GM23248 (cell line): ENCODE measurements around the gene MYLIP. TPM values are rescaled to one million over a fixed set of nuclear protein-coding genes. Genes with fewer than 3 reads are reported as not detected.

Experiments used
- DNase-seq: peaks from one replicate; pipeline ENCODE4 v3.0.0-alpha.2; 2015
- H2AFZ ChIP-seq: fragments of 200-600 bp; sonication (generic); 2 replicates; pipeline ENCODE4 v1.6.1; 2016; ENCODE audit warnings: antibody characterized with exemption
- H3F3A ChIP-seq: fragments of 200-600 bp; sonication (generic); 2 replicates; pipeline ENCODE4 v1.6.1; 2016; ENCODE audit warnings: mild to moderate bottlenecking, antibody characterized with exemption, mixed run types; ENCODE audit not compliant: insufficient read depth
- H3K27ac ChIP-seq: fragments of 200-600 bp; sonication (generic); 2 replicates; pipeline ENCODE4 v1.5.1; 2016; ENCODE audit warnings: mild to moderate bottlenecking
- H3K27me3 ChIP-seq: fragments of 200-600 bp; sonication (generic); replicated peaks from 2 replicates; pipeline ENCODE4 v1.6.1; 2016; ENCODE audit warnings: mild to moderate bottlenecking; ENCODE audit not compliant: insufficient read depth
- H3K36me3 ChIP-seq: fragments of 200-600 bp; sonication (generic); 2 replicates; pipeline ENCODE4 v1.6.1; 2016; ENCODE audit warnings: low read depth, mild to moderate bottlenecking
- H3K4me1 ChIP-seq: fragments of 200-600 bp; sonication (generic); 2 replicates; pipeline ENCODE4 v1.6.1; 2016; ENCODE audit warnings: mild to moderate bottlenecking; ENCODE audit not compliant: insufficient read depth
- H3K4me2 ChIP-seq: fragments of 200-600 bp; sonication (generic); one replicate; pipeline ENCODE4 v1.6.1; 2016; ENCODE audit warnings: mild to moderate bottlenecking; ENCODE audit not compliant: unreplicated experiment
- H3K4me3 ChIP-seq: fragments of 200-600 bp; sonication (generic); 2 replicates; pipeline ENCODE4 v1.5.1; 2016; ENCODE audit warnings: mild to moderate bottlenecking
- H3K79me2 ChIP-seq: fragments of 200-600 bp; sonication (generic); 2 replicates; pipeline ENCODE4 v1.6.1; 2016; ENCODE audit warnings: mild to moderate bottlenecking; ENCODE audit not compliant: insufficient read depth
- H3K9ac ChIP-seq: fragments of 200-600 bp; sonication (generic); 2 replicates; pipeline ENCODE4 v1.6.1; 2016; ENCODE audit warnings: mild to moderate bottlenecking
- H3K9me2 ChIP-seq: fragments of 200-600 bp; sonication (generic); 2 replicates; pipeline ENCODE4 v1.6.1; 2016; ENCODE audit warnings: mixed run types, mild to moderate bottlenecking, moderate library complexity; ENCODE audit not compliant: insufficient read depth
- H3K9me3 ChIP-seq: fragments of 200-600 bp; sonication (generic); one replicate; pipeline ENCODE4 v1.6.1; 2017; ENCODE audit warnings: low read depth
- H4K20me1 ChIP-seq: fragments of 200-600 bp; sonication (generic); 2 replicates; pipeline ENCODE4 v1.6.0; 2016; ENCODE audit not compliant: insufficient read depth
- EZH2 ChIP-seq: fragments of 200-600 bp; sonication (generic); IDR thresholded peaks from 2 replicates; pipeline ENCODE4 v1.6.1; 2018; ENCODE audit warnings: antibody characterized with exemption, mild to moderate bottlenecking; ENCODE audit not compliant: insufficient read depth, poor library complexity, severe bottlenecking
- EZH2phosphoT487 ChIP-seq: fragments of 200-600 bp; sonication (generic); IDR thresholded peaks from 2 replicates; pipeline ENCODE4 v1.6.1; 2018; ENCODE audit warnings: antibody characterized with exemption, moderate library complexity, mild to moderate bottlenecking, low read depth; ENCODE audit not compliant: insufficient read depth
- WGBS, 2 experiments: methylation state at CpG; one replicate each; pipeline ENCODE4 v1.1.6; 2015 to 2017; ENCODE audit warnings: low lambda C conversion rate in 2 of 2, low coverage in 1 of 2; ENCODE audit errors: missing lambda C conversion rate in 2 of 2; 5-methylcytosine and 5-hydroxymethylcytosine counted together
- in situ Hi-C: fragments of 300-500 bp; cut with MboI; formaldehyde crosslinking; loops from 2 replicates; pipeline ENCODE4 v1.15.0; 2020
- polyA plus RNA-seq: library from polyadenylated mRNA; unstranded; fragments of >200 nt; fragmentation: Nextera tagmentation; extraction: Ambion mirVana; gene quantifications from 2 replicates; pipeline ENCODE4 v1.2.1, GENCODE V29; 2016
- total RNA-seq: library from RNA; depleted of rRNA; stranded (reverse); fragments of >200 nt; shearing (Covaris generic); gene quantifications from 2 replicates; pipeline ENCODE4 v1.2.3, GENCODE V29; 2014

MYLIP gene
- total and polyA plus RNA-seq, 2 experiments from 2014 or later: 1.7 to 1.9 TPM

DNA sequence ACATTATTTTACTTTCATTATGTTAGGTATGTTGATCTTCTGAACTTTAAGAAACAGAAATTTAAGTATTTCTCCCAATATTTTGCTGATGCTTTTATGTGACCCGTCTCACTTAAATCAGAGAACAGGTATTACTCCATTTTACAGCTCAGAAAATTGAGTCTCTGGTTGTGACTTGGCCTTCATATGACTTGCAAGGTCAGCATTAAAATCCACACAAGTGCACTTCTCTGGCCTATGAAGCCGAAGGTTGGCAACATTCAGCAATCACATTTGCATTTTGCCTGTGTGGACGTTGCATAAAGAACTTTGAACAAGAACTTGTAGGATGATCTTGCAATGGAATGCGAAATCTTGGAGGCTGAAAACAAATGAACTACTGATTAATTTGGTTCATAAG is 10.1 kb upstream of the MYLIP start:
- no peak overlapping the region for H3K4me2 ChIP-seq
- H3K79me2 ChIP-seq: no peaks in the 10 kb centered on the region
- H3K9ac ChIP-seq: no peak overlapping the region
- H3F3A ChIP-seq: no peaks in the 10 kb centered on the region
- 74 to 87% methylated on average over 4 of the region's 4 CpGs for WGBS, 2 experiments
- H2AFZ ChIP-seq: no peak overlapping the region
- in situ Hi-C loops: no loop called here
- H3K27ac ChIP-seq: no peak overlapping the region
- DNase-seq: no peak
- H4K20me1 ChIP-seq: no peaks in the 10 kb centered on the region
- H3K9me3 ChIP-seq: no peaks in the 10 kb centered on the region
- peaks cover 40% of the 10 kb centered on the region for H3K27me3 ChIP-seq
- H3K9me2 ChIP-seq: no peaks in the 10 kb centered on the region
- H3K4me1 ChIP-seq: no peaks in the 10 kb centered on the region
- no peaks in the 10 kb centered on the region for H3K36me3 ChIP-seq
- TF ChIP-seq EZH2phosphoT487 (no peak), EZH2 (no peak)
- no peak overlapping the region for H3K4me3 ChIP-seq

DNA sequence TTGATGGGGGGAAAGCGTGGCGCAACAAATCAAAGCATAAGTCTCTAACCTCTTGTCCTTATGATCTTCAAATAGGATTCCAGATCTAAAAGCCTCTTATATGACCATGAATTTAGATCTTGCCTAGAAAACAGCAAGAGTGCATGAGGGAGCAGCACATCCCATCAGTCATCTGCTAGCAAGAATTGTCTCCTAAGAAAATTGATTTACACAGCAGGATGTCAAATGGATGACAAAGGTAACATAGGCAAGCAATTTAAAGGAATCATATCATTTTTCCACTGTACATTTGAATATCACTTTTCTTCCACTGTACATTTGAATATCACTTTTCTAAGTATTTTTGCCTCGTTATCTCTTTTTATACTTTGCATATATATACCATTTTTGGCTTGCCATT is 7.5 kb upstream of the MYLIP start:
- in situ Hi-C loops: no loop called here
- 77 to 78% methylated on average over 3 of the region's 3 CpGs for WGBS, 2 experiments
- Histone ChIP-seq H2AFZ (no peak overlapping the region), H3F3A (no peaks in the 10 kb centered on the region), H3K79me2 (no peaks in the 10 kb centered on the region), H3K27ac (no peak overlapping the region), H3K4me1 (no peaks in the 10 kb centered on the region), H3K9me3 (no peaks in the 10 kb centered on the region), H3K4me3 (no peak overlapping the region), H3K9me2 (no peaks in the 10 kb centered on the region), H3K4me2 (no peak overlapping the region), H4K20me1 (no peaks in the 10 kb centered on the region), H3K9ac (no peak overlapping the region), H3K27me3 (peaks cover 50% of the 10 kb centered on the region), H3K36me3 (no peaks in the 10 kb centered on the region)
- TF ChIP-seq EZH2phosphoT487 (no peak), EZH2 (no peak)
- DNase-seq: no peak

DNA sequence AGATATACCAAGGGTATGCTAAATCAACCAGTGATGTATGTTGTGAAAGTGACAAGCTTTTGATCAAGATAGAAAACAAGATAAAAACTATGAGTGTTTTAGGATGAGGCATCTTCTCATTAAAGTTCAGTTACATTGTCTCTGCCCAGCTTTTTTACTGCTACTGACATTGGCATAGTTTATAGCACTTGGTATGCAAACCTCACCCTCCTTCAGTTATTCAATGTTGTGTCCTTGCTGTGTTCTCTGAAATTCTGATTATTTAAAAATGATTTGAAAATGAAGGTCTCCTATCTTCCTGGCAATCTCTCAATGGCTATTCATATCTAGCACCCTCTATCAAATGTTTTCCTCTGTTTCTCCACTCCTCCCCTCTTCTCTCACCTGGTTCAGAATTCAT is 6.7 kb upstream of the MYLIP start:
- no peaks in the 10 kb centered on the region for H3K4me1 ChIP-seq
- H2AFZ ChIP-seq: no peak overlapping the region
- no peaks in the 10 kb centered on the region for H3K9me2 ChIP-seq
- peaks cover 55% of the 10 kb centered on the region for H3K27me3 ChIP-seq
- no peak for DNase-seq
- in situ Hi-C loops: no loop called here
- H3K27ac ChIP-seq: no peak overlapping the region
- TF ChIP-seq EZH2: no peak
- no peak for TF ChIP-seq EZH2phosphoT487
- H3K9ac ChIP-seq: no peak overlapping the region
- no peaks in the 10 kb centered on the region for H3K36me3 ChIP-seq
- H3K4me3 ChIP-seq: no peak overlapping the region
- H3K79me2 ChIP-seq: no peaks in the 10 kb centered on the region
- no peak overlapping the region for H3K4me2 ChIP-seq
- no peaks in the 10 kb centered on the region for H4K20me1 ChIP-seq
- no peaks in the 10 kb centered on the region for H3F3A ChIP-seq
- H3K9me3 ChIP-seq: no peaks in the 10 kb centered on the region

DNA sequence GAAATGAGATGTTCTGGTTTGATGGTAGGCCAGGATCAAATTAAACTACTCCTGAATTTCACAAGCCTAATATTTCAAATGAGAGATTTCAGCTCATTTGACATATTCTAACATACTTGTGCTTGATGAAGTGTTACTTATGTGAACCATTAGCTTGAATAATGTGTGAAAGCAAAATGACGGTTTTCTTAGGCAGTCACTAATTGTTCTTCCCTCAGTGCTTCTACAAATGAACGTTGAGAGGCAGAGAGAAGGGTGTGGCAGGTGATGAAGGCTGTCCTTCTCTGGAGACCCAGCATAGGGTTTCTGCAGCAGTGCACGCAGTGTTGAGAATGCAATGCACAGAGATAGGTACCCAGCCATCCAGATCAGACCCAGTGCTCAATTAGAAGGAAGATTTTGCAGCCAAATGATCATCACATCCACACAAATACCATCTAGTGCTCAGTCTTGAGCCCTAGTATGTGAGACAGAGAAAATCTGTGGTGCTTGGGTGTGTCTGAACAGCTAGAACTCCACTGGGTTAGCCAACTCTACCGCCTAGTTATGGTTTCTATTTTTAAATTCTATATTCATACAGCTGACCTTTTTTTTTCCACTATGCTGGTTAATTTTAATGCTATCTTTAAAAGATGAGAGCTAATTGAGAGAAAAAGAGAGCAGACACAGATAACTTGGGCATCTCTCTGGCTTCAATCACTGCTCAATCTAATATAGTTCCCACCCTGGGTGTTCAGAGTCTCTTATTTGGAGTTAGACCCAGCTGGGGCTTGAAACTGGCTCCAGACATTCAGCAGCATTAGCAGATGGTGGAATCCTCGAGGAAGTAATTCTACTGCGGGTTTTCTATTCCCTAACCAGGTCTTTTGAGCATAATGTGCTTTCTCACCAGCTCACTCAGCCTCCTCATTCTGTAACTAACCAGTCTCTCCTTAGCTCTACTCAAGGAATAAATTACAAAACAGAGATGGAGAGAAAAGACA is 4.4 kb upstream of the MYLIP start:
- no peak for DNase-seq
- no peaks in the 10 kb centered on the region for H3K9me3 ChIP-seq
- no peak overlapping the region for H2AFZ ChIP-seq
- no peak overlapping the region for H3K4me3 ChIP-seq
- H3K4me1 ChIP-seq: 0 out of 2 replicates have a peak, but pooled peaks cover 3% of the 10 kb centered on the region
- H3K27ac ChIP-seq: no peak overlapping the region
- no peaks in the 10 kb centered on the region for H4K20me1 ChIP-seq
- in situ Hi-C loops: no loop called here
- H3F3A ChIP-seq: no peaks in the 10 kb centered on the region
- no peak overlapping the region for H3K4me2 ChIP-seq
- H3K27me3 ChIP-seq: peaks cover 64% of the 10 kb centered on the region
- TF ChIP-seq EZH2: no peak
- TF ChIP-seq EZH2phosphoT487: no peak
- H3K36me3 ChIP-seq: no peaks in the 10 kb centered on the region
- H3K9me2 ChIP-seq: no peaks in the 10 kb centered on the region
- 20 to 22% methylated on average over 6 of the region's 6 CpGs for WGBS, 2 experiments
- no peaks in the 10 kb centered on the region for H3K79me2 ChIP-seq
- no peak overlapping the region for H3K9ac ChIP-seq
